HepG2 (cell line): ENCODE data around the gene PCDH12. TPM values are rescaled to one million over a fixed set of nuclear protein-coding genes. Genes with fewer than 3 reads are reported as not detected.

Experiments used
- ATAC-seq: fragments of 200-7000 bp; cut with Tn5 transposase; 3 replicates; pipeline ENCODE4 v1.9.1; 2020; ENCODE audit warnings: mild to moderate bottlenecking, moderate library complexity
- Bru-seq: library from RNA; stranded (reverse); fragments of 400-500 nt; gene quantifications from one replicate; lab custom pipeline; 2021; lab: Mats Ljungman, UMichigan
- BruChase-seq, 2 experiments: library from RNA; stranded (reverse); fragments of 400-500 nt; gene quantifications; one replicate each; lab custom pipeline; 2021; lab: Mats Ljungman, UMichigan
- BruUV-seq: library from RNA; stranded (reverse); fragments of 400-500 nt; replicated peaks from 2 replicates; lab custom pipeline; 2021; lab: Mats Ljungman, UMichigan
- CTCF ChIA-PET: fragments of 300-600 bp; formaldehyde crosslinking; extraction: SDS; loops from one replicate; lab custom pipeline; 2021; ENCODE audit warnings: low total read pairs, inconsistent platforms, low intra/inter-chr PET ratio; lab: Yijun Ruan, JAX
- POLR2A ChIA-PET: fragments of 350-600 bp; sonication (Branson Sonifier 250); formaldehyde crosslinking; loops from one replicate; lab custom pipeline; 2020; ENCODE audit warnings: antibody characterized with exemption, inconsistent platforms; lab: Yijun Ruan, JAX
- DNase-seq: peaks from one replicate; pipeline ENCODE4 v3.0.0-alpha.2; 2015; ENCODE audit warnings: low spot score
- FAIRE-seq: peaks from 3 replicates; lab custom pipeline; 2011; peaks lifted over from hg19 to GRCh38; lab: Jason Lieb, UNC
- H2AFZ ChIP-seq: one replicate; pipeline ENCODE4 v1.6.1; 2011; ENCODE audit warnings: low read length, inconsistent platforms
- H3K27ac ChIP-seq: fragments of 300-600 bp; 3 replicates; pipeline ENCODE4 v1.8.0; 2011; ENCODE audit warnings: mixed run types, mild to moderate bottlenecking, mixed read lengths, low read length, inconsistent platforms; ENCODE audit not compliant: insufficient read depth; ENCODE audit errors: extremely low read length
- H3K27me3 ChIP-seq, 2 experiments: fragments of 200-600 bp in 1 of 2; 2 replicates in 1 of 2; 3 replicates in 1 of 2; pipeline versions ENCODE4 v1.6.0 to v1.8.0; 2011; ENCODE audit warnings: low read length in 2 of 2, mild to moderate bottlenecking in 2 of 2, moderate library complexity in 2 of 2, inconsistent platforms in 1 of 2; ENCODE audit not compliant: insufficient read depth in 2 of 2, control insufficient read depth in 1 of 2
- H3K36me3 ChIP-seq, 2 experiments: fragments of 200-600 bp in 1 of 2; replicated peaks in 1 of 2; 2 replicates in 1 of 2; 3 replicates in 1 of 2; pipeline versions ENCODE4 v1.5.1 to v1.8.0; 2011; ENCODE audit warnings: low read length in 2 of 2, inconsistent platforms in 1 of 2; ENCODE audit not compliant: insufficient read depth in 2 of 2, control insufficient read depth in 1 of 2
- H3K4me1 ChIP-seq: 2 replicates; pipeline ENCODE4 v1.5.1; 2012; ENCODE audit warnings: low read length, inconsistent platforms; ENCODE audit not compliant: insufficient read depth
- H3K4me2 ChIP-seq: 2 replicates; pipeline ENCODE4 v1.6.0; 2011; ENCODE audit warnings: low read depth, low read length, inconsistent platforms
- H3K4me3 ChIP-seq, 3 experiments: fragments of 200-600 bp in 1 of 3; sonication (generic), shearing (Covaris generic) in 1 of 3; replicated peaks in 1 of 3; 2 replicates each; pipeline ENCODE4 v1.5.1; 2011 to 2016; ENCODE audit warnings: low read length in 3 of 3, inconsistent platforms in 2 of 3, low read depth in 2 of 3, mild to moderate bottlenecking in 2 of 3, control low read depth in 1 of 3, mixed read lengths in 1 of 3; ENCODE audit not compliant: insufficient read depth in 1 of 3
- H3K79me2 ChIP-seq: one replicate; pipeline ENCODE4 v1.6.1; 2011; ENCODE audit warnings: low read length, inconsistent platforms; ENCODE audit not compliant: insufficient read depth
- H3K9ac ChIP-seq: 2 replicates; pipeline ENCODE4 v1.6.0; 2011; ENCODE audit warnings: mild to moderate bottlenecking, low read depth, low read length, inconsistent platforms; ENCODE audit not compliant: insufficient read depth
- H3K9me3 ChIP-seq: 2 replicates; pipeline ENCODE4 v1.5.1; 2012; ENCODE audit warnings: mild to moderate bottlenecking, low read length
- H4K20me1 ChIP-seq: 2 replicates; pipeline ENCODE4 v1.6.0; 2011; ENCODE audit warnings: inconsistent platforms, mild to moderate bottlenecking, low read length, moderate library complexity; ENCODE audit not compliant: insufficient read depth
- YEATS2 ChIP-seq: sonication (generic); formaldehyde crosslinking; IDR thresholded peaks from 2 replicates; pipeline ENCODE4 v1.4.0; 2020; ENCODE audit warnings: missing genetic modification reagents, borderline replicate concordance
- WGBS: methylation state at CpG from one replicate; pipeline ENCODE4 v1.1.6; 2017; ENCODE audit warnings: low lambda C conversion rate; 5-methylcytosine and 5-hydroxymethylcytosine counted together
- in situ Hi-C: cut with HindIII; loops from 2 replicates; pipeline ENCODE4 v1.10.0; 2017; ENCODE audit warnings: low pct_unique_long_range_greater_than_20kb; ENCODE audit not compliant: extremely low pct_ligation_motif_present
- intact Hi-C: fragments of 100-400 bp; cut with micrococcal nuclease; formaldehyde crosslinking; loops from one replicate; pipeline ENCODE4 v1.10.0; 2022; ENCODE audit not compliant: unreplicated experiment
- long read RNA-seq, 2 experiments: library from RNA in 1 of 2; library from polyadenylated mRNA in 1 of 2; stranded (forward) in 1 of 2; unstranded in 1 of 2; transcript quantifications; one replicate each; pipeline ENCODE4 v2.0.0, GENCODE V29; 2019 to 2022
- polyA minus RNA-seq, 3 experiments: library from RNA; depleted of rRNA, polyadenylated mRNA; stranded (reverse); fragments of >200 nt; gene quantifications; 2 replicates each; pipeline ENCODE4 v1.2.3, GENCODE V29; 2011; ENCODE audit warnings: low replicate concordance in 1 of 3
- polyA plus RNA-seq, 8 experiments: library from polyadenylated mRNA; depleted of rRNA in 3 of 8; stranded (reverse) in 7 of 8; unstranded in 1 of 8; fragments of >200 nt; fragmentation: Illumina TruSeq in 4 of 8; extraction: Trizol in 4 of 8; gene quantifications; 2 replicates each; pipeline versions ENCODE4 v1.2.1 to v1.2.3, GENCODE V29; 2011 to 2016; ENCODE audit warnings: low read depth in 4 of 8, missing spikeins in 1 of 8, mixed read lengths in 1 of 8; ENCODE audit not compliant: insufficient read depth in 1 of 8
- total RNA-seq, 5 experiments: library from RNA; depleted of rRNA; stranded (reverse); fragments of >200 nt; fragmentation: Illumina TruSeq; extraction: Trizol; gene quantifications; 2 replicates each; pipeline ENCODE4 v1.2.3, GENCODE V29; 2016; ENCODE audit warnings: low read depth in 1 of 5
- TF ChIP-seq, protein P1 (sequence below): sonication (generic); formaldehyde crosslinking; IDR thresholded peaks from one replicate; pipeline ENCODE4 v1.5.1; 2020; ENCODE audit warnings: mild to moderate bottlenecking, missing genetic modification reagents; ENCODE audit errors: not compliant biosample characterization

PCDH12 gene
- total RNA-seq (2016; rRNA removed; fragmentation: Illumina TruSeq; extraction: Trizol) (not detected in 2 replicates), polyA plus RNA-seq (2011; rRNA removed) (not detected in 2 replicates), polyA minus RNA-seq (2011; rRNA and poly(A)+ RNA removed; ENCODE audit: low replicate concordance) (0.33 TPM in 1 of 2 replicates, not detected in the other), Bru-seq, nascent RNA (not detected), BruChase-seq, experiment 1, labeled RNA remaining after a 6-hour chase (not detected), BruChase-seq, experiment 2, labeled RNA remaining after a 2-hour chase (not detected)
- total RNA-seq (2016; cell fraction: cytosol; rRNA removed; fragmentation: Illumina TruSeq; extraction: Trizol; ENCODE audit: low read depth), result not detected in 2 replicates
- total RNA-seq (2016; cell fraction: insoluble cytoplasmic fraction; rRNA removed; fragmentation: Illumina TruSeq; extraction: Trizol), result not detected in 2 replicates
- not detected in 2 replicates for total RNA-seq (2016; cell fraction: membrane; rRNA removed; fragmentation: Illumina TruSeq; extraction: Trizol)
- total RNA-seq (2016; cell fraction: nucleus; rRNA removed; fragmentation: Illumina TruSeq; extraction: Trizol), result not detected in 2 replicates
- not detected in 2 replicates for polyA plus RNA-seq (2011; cell fraction: cytosol; rRNA removed)
- not detected in 2 replicates for polyA plus RNA-seq (2011; cell fraction: nucleus; rRNA removed)
- 0.13 and 0.25 TPM in 2 replicates for polyA plus RNA-seq (2012)
- polyA plus RNA-seq (2016; cell fraction: cytosol; fragmentation: Illumina TruSeq; extraction: Trizol; ENCODE audit: low read depth), result not detected in 2 replicates
- polyA plus RNA-seq (2016; cell fraction: insoluble cytoplasmic fraction; fragmentation: Illumina TruSeq; extraction: Trizol; ENCODE audit: low read depth), result not detected in 2 replicates
- polyA plus RNA-seq (2016; cell fraction: membrane; fragmentation: Illumina TruSeq; extraction: Trizol; ENCODE audit: low read depth), result not detected in 2 replicates
- polyA plus RNA-seq (2016; cell fraction: nucleus; fragmentation: Illumina TruSeq; extraction: Trizol; ENCODE audit: insufficient read depth, low read depth), result not detected in 2 replicates
- polyA minus RNA-seq (2011; cell fraction: cytosol; rRNA and poly(A)+ RNA removed), result not detected in 2 replicates
- polyA minus RNA-seq (2011; cell fraction: nucleus; rRNA and poly(A)+ RNA removed), result not detected in 2 replicates
- long read RNA-seq, experiment 1, result 0 reads
- long read RNA-seq, experiment 2, result 0 reads

DNA sequence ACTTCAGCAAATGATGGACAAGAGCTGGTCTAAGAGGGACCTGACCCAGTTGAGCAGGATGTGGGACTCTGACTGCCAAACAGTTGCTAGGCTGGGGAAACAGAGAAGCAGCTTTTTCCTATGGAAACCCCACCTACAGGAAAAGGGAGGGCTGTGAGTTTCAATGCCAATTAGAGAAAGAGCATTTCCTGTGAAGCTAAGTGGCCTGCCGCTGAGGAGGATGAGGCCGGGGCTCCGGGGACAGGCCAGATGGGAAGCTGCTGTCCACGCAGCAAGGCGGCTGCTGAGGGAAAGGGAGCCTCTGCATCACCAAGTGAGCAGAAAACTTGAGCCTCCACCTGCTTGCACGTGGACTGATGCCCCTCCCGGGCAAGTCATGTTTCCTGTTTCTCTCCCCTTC, at the start of gene PCDH12:
PCDH12 (minus strand) TSS at position 90 of the 400 bp plus-strand sequence. CDS start 351 bp downstream, outside the sequence.
- peaks cover 0 to 28% of the 10 kb centered on the region in 2 experiments; a peak in 4 of 5 replicates for H3K27me3 ChIP-seq
- no peak within 1 kb of the TSS for H3K9ac ChIP-seq
- no peaks in the 10 kb centered on the region for H4K20me1 ChIP-seq
- DNase-seq (no peak), ATAC-seq (no peak), FAIRE-seq (no peak)
- no peak for TF ChIP-seq YEATS2 (CRISPR knock-in tag)
- H2AFZ ChIP-seq, result no peak within 1 kb of the TSS
- peaks cover 19% of the 10 kb centered on the region for H3K4me1 ChIP-seq
- BruUV-seq, result no TSS peak
- in situ Hi-C loops, result loop anchor here (5.0 kb wide), 1 partner anchor 271 kb away; no protein-coding TSS in a partner anchor
- H3K4me3 ChIP-seq, result no peak within 1 kb of the TSS
- POLR2A ChIA-PET, result interaction anchor here (0.8 kb wide), 1 partner anchor 11 kb away, joined by 3 read pairs; the partner anchor contains the start of gene RNF14
- H3K9me3 ChIP-seq, result no peaks in the 10 kb centered on the region
- H3K4me2 ChIP-seq, result no peak within 1 kb of the TSS
- no peak within 1 kb of the TSS for H3K27ac ChIP-seq
- 43% methylated on average over 7 of the region's 7 CpGs for WGBS
- intact Hi-C loops, result no loop called here
- no peaks in the 10 kb centered on the region for H3K36me3 ChIP-seq
- CTCF ChIA-PET, result no interaction called here
- H3K79me2 ChIP-seq, result no peaks in the 10 kb centered on the region

- Histone ChIP-seq H3K79me2 (no peaks in the 10 kb centered on the region), H3K4me2 (no peak overlapping the region), H3K27me3 (no peaks in the 10 kb centered on the region), H3K9ac (no peak overlapping the region), H4K20me1 (no peaks in the 10 kb centered on the region), H3K9me3 (no peaks in the 10 kb centered on the region), H3K4me1 (peaks cover 8% of the 10 kb centered on the region), H2AFZ (no peak overlapping the region), H3K27ac (no peak overlapping the region), H3K4me3 (no peak overlapping the region), H3K36me3 (peaks cover 17 to 41% of the 10 kb centered on the region in 2 experiments)
- no TSS peak for BruUV-seq
- intact Hi-C loops, result no loop called here
- FAIRE-seq, result no peak
- DNase-seq, result no peak
- in situ Hi-C loops, result no loop called here
- CTCF ChIA-PET, result no interaction called here
- no peak for ATAC-seq
- 91% methylated on average over 1 of the region's 1 CpG for WGBS
- POLR2A ChIA-PET, result no interaction called here
- TF ChIP-seq, protein P1, sequence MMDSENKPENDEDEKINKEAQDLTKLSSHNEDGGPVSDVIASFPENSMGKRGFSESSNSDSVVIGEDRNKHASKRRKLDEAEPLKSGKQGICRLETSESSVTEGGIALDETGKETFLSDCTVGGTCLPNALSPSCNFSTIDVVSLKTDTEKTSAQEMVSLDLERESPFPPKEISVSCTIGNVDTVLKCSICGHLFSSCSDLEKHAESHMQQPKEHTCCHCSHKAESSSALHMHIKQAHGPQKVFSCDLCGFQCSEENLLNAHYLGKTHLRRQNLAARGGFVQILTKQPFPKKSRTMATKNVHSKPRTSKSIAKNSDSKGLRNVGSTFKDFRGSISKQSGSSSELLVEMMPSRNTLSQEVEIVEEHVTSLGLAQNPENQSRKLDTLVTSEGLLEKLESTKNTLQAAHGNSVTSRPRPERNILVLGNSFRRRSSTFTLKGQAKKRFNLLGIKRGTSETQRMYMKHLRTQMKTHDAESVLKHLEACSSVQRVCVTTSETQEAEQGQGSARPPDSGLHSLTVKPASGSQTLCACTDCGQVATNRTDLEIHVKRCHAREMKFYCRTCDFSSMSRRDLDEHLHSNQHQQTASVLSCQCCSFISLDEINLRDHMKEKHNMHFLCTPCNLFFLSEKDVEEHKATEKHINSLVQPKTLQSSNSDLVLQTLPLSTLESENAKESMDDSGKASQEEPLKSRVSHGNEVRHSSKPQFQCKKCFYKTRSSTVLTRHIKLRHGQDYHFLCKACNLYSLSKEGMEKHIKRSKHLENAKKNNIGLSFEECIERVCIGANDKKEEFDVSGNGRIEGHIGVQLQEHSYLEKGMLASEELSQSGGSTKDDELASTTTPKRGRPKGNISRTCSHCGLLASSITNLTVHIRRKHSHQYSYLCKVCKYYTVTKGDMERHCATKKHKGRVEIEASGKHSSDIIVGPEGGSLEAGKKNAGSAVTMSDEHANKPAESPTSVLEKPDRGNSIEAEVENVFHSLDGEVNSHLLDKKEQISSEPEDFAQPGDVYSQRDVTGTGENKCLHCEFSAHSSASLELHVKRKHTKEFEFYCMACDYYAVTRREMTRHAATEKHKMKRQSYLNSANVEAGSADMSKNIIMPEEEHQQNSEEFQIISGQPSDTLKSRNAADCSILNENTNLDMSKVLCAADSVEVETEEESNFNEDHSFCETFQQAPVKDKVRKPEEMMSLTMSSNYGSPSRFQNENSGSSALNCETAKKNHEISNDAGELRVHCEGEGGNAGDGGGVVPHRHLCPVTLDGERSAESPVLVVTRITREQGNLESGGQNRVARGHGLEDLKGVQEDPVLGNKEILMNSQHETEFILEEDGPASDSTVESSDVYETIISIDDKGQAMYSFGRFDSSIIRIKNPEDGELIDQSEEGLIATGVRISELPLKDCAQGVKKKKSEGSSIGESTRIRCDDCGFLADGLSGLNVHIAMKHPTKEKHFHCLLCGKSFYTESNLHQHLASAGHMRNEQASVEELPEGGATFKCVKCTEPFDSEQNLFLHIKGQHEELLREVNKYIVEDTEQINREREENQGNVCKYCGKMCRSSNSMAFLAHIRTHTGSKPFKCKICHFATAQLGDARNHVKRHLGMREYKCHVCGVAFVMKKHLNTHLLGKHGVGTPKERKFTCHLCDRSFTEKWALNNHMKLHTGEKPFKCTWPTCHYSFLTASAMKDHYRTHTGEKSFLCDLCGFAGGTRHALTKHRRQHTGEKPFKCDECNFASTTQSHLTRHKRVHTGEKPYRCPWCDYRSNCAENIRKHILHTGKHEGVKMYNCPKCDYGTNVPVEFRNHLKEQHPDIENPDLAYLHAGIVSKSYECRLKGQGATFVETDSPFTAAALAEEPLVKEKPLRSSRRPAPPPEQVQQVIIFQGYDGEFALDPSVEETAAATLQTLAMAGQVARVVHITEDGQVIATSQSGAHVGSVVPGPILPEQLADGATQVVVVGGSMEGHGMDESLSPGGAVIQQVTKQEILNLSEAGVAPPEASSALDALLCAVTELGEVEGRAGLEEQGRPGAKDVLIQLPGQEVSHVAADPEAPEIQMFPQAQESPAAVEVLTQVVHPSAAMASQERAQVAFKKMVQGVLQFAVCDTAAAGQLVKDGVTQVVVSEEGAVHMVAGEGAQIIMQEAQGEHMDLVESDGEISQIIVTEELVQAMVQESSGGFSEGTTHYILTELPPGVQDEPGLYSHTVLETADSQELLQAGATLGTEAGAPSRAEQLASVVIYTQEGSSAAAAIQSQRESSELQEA (CRISPR knock-in tag), result no peak
Observed at GRCh38 chr5:142007237-142007544, 49.2 kb upstream of the PCDH12 start.
